ENCODE measurements around the gene COQ4. TPM values are rescaled to one million over a fixed set of nuclear protein-coding genes. Genes with fewer than 3 reads are reported as not detected.

COQ4 gene
- total RNA-seq, 1 experiment from 2014 or later, result 45.3 TPM

- ChIA-PET CTCF (interaction anchor here (1.3 kb wide), 1 partner anchor 16 kb away, joined by 7 read pairs; no protein-coding TSS in a partner anchor), POLR2A (no interaction called here)
- Mint-ChIP-seq H3K27ac (no peak overlapping the region), H3K9me3 (no peaks in the 10 kb centered on the region), H3K4me3 (no peak overlapping the region), H3K36me3 (peaks cover 6% of the 10 kb centered on the region; the same call in 1 of the 2 replicates), H3K4me1 (0 out of 2 replicates have a peak, but pooled peaks cover 8% of the 10 kb centered on the region), H3K27me3 (ENCODE audit: low read depth) (no peaks in the 10 kb centered on the region)
- DNase-seq (ENCODE audit: low spot score) (no peak), ATAC-seq (no peak)
- TF ChIP-seq, protein P1, sequence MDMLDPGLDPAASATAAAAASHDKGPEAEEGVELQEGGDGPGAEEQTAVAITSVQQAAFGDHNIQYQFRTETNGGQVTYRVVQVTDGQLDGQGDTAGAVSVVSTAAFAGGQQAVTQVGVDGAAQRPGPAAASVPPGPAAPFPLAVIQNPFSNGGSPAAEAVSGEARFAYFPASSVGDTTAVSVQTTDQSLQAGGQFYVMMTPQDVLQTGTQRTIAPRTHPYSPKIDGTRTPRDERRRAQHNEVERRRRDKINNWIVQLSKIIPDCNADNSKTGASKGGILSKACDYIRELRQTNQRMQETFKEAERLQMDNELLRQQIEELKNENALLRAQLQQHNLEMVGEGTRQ (CRISPR knock-in tag; IDR thresholded peaks at IDR 0.05), result no peak
- TF ChIP-seq SMAD3 (CRISPR knock-in tag; IDR thresholded peaks at IDR 0.05; ENCODE audit: borderline replicate concordance), result no peak
- no peak for TF ChIP-seq ATF3 (CRISPR knock-in tag; conservative IDR thresholded peaks at IDR 0.05)
- TF ChIP-seq, protein P2, sequence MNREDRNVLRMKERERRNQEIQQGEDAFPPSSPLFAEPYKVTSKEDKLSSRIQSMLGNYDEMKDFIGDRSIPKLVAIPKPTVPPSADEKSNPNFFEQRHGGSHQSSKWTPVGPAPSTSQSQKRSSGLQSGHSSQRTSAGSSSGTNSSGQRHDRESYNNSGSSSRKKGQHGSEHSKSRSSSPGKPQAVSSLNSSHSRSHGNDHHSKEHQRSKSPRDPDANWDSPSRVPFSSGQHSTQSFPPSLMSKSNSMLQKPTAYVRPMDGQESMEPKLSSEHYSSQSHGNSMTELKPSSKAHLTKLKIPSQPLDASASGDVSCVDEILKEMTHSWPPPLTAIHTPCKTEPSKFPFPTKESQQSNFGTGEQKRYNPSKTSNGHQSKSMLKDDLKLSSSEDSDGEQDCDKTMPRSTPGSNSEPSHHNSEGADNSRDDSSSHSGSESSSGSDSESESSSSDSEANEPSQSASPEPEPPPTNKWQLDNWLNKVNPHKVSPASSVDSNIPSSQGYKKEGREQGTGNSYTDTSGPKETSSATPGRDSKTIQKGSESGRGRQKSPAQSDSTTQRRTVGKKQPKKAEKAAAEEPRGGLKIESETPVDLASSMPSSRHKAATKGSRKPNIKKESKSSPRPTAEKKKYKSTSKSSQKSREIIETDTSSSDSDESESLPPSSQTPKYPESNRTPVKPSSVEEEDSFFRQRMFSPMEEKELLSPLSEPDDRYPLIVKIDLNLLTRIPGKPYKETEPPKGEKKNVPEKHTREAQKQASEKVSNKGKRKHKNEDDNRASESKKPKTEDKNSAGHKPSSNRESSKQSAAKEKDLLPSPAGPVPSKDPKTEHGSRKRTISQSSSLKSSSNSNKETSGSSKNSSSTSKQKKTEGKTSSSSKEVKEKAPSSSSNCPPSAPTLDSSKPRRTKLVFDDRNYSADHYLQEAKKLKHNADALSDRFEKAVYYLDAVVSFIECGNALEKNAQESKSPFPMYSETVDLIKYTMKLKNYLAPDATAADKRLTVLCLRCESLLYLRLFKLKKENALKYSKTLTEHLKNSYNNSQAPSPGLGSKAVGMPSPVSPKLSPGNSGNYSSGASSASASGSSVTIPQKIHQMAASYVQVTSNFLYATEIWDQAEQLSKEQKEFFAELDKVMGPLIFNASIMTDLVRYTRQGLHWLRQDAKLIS (CRISPR knock-in tag; IDR thresholded peaks at IDR 0.05; ENCODE audit: borderline replicate concordance), result no peak
- TF ChIP-seq, protein P3, sequence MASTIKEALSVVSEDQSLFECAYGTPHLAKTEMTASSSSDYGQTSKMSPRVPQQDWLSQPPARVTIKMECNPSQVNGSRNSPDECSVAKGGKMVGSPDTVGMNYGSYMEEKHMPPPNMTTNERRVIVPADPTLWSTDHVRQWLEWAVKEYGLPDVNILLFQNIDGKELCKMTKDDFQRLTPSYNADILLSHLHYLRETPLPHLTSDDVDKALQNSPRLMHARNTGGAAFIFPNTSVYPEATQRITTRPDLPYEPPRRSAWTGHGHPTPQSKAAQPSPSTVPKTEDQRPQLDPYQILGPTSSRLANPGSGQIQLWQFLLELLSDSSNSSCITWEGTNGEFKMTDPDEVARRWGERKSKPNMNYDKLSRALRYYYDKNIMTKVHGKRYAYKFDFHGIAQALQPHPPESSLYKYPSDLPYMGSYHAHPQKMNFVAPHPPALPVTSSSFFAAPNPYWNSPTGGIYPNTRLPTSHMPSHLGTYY (CRISPR knock-in tag; IDR thresholded peaks at IDR 0.05), result no peak
- no peak for TF ChIP-seq PRRX2 (CRISPR knock-in tag; IDR thresholded peaks at IDR 0.05)
- TF ChIP-seq, protein P4, sequence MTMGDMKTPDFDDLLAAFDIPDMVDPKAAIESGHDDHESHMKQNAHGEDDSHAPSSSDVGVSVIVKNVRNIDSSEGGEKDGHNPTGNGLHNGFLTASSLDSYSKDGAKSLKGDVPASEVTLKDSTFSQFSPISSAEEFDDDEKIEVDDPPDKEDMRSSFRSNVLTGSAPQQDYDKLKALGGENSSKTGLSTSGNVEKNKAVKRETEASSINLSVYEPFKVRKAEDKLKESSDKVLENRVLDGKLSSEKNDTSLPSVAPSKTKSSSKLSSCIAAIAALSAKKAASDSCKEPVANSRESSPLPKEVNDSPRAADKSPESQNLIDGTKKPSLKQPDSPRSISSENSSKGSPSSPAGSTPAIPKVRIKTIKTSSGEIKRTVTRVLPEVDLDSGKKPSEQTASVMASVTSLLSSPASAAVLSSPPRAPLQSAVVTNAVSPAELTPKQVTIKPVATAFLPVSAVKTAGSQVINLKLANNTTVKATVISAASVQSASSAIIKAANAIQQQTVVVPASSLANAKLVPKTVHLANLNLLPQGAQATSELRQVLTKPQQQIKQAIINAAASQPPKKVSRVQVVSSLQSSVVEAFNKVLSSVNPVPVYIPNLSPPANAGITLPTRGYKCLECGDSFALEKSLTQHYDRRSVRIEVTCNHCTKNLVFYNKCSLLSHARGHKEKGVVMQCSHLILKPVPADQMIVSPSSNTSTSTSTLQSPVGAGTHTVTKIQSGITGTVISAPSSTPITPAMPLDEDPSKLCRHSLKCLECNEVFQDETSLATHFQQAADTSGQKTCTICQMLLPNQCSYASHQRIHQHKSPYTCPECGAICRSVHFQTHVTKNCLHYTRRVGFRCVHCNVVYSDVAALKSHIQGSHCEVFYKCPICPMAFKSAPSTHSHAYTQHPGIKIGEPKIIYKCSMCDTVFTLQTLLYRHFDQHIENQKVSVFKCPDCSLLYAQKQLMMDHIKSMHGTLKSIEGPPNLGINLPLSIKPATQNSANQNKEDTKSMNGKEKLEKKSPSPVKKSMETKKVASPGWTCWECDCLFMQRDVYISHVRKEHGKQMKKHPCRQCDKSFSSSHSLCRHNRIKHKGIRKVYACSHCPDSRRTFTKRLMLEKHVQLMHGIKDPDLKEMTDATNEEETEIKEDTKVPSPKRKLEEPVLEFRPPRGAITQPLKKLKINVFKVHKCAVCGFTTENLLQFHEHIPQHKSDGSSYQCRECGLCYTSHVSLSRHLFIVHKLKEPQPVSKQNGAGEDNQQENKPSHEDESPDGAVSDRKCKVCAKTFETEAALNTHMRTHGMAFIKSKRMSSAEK (CRISPR knock-in tag; IDR thresholded peaks at IDR 0.05; ENCODE audit: borderline replicate concordance), result no peak
- TF ChIP-seq STAT6 (CRISPR knock-in tag; conservative IDR thresholded peaks at IDR 0.05; ENCODE audit: low read depth), result no peak
- no peak for TF ChIP-seq TCF7 (CRISPR knock-in tag; IDR thresholded peaks at IDR 0.05; ENCODE audit: low read depth)
- TF ChIP-seq ZBTB21 (CRISPR knock-in tag; IDR thresholded peaks at IDR 0.05; ENCODE audit: borderline replicate concordance), result no peak
Measured at GRCh38 chr9:128325629-128326028, 3.0 kb downstream of the COQ4 start.

GRCh38 chr9:128333451-128333869, 10.8 kb downstream of the COQ4 start:
- no peak overlapping the region for H3K27ac Mint-ChIP-seq
- ChIA-PET POLR2A (no interaction called here), CTCF (interaction anchor here (1.3 to 1.8 kb wide), 2 partner anchors 38 to 86 kb away, joined by 3 to 4 read pairs; no protein-coding TSS in a partner anchor)
- no peaks in the 10 kb centered on the region for H3K27me3 Mint-ChIP-seq (ENCODE audit: low read depth)
- no peaks in the 10 kb centered on the region for H3K9me3 Mint-ChIP-seq
- DNase-seq (ENCODE audit: low spot score) (no peak), ATAC-seq (no peak)
- TF ChIP-seq, protein P5, sequence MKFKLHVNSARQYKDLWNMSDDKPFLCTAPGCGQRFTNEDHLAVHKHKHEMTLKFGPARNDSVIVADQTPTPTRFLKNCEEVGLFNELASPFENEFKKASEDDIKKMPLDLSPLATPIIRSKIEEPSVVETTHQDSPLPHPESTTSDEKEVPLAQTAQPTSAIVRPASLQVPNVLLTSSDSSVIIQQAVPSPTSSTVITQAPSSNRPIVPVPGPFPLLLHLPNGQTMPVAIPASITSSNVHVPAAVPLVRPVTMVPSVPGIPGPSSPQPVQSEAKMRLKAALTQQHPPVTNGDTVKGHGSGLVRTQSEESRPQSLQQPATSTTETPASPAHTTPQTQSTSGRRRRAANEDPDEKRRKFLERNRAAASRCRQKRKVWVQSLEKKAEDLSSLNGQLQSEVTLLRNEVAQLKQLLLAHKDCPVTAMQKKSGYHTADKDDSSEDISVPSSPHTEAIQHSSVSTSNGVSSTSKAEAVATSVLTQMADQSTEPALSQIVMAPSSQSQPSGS (CRISPR knock-in tag; IDR thresholded peaks at IDR 0.05; ENCODE audit: borderline replicate concordance, low read depth), result no peak
- H3K4me3 Mint-ChIP-seq, result no peak overlapping the region
- H3K36me3 Mint-ChIP-seq, result no peaks in the 10 kb centered on the region
- H3K4me1 Mint-ChIP-seq, result no peaks in the 10 kb centered on the region
